T-helper 22 cell (primary cell): ENCODE data around the gene ADGRD2.
A peak's percentile ranks its signal among the peaks of the same experiment; 100 is the strongest.
"Not testable (repeated sequence)": the region's sequence is repeated elsewhere in the genome, so short reads cannot be mapped to it uniquely, and the experiment has no call there.

Source experiments
- DNase-seq: peaks from one replicate; pipeline ENCODE4 v3.0.0-alpha.2; 2020; ENCODE audit warnings: low read depth

ADGRD2 gene, protein sequence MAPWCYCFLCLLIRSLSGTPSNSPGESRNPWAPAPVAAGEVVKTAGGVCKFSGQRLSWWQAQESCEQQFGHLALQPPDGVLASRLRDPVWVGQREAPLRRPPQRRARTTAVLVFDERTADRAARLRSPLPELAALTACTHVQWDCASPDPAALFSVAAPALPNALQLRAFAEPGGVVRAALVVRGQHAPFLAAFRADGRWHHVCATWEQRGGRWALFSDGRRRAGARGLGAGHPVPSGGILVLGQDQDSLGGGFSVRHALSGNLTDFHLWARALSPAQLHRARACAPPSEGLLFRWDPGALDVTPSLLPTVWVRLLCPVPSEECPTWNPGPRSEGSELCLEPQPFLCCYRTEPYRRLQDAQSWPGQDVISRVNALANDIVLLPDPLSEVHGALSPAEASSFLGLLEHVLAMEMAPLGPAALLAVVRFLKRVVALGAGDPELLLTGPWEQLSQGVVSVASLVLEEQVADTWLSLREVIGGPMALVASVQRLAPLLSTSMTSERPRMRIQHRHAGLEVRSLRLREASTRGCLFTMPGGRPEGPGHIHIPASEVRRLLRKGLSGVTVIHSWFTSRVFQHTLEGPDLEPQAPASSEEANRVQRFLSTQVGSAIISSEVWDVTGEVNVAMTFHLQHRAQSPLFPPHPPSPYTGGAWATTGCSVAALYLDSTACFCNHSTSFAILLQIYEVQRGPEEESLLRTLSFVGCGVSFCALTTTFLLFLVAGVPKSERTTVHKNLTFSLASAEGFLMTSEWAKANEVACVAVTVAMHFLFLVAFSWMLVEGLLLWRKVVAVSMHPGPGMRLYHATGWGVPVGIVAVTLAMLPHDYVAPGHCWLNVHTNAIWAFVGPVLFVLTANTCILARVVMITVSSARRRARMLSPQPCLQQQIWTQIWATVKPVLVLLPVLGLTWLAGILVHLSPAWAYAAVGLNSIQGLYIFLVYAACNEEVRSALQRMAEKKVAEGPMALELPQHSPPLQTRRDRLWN

DNA sequence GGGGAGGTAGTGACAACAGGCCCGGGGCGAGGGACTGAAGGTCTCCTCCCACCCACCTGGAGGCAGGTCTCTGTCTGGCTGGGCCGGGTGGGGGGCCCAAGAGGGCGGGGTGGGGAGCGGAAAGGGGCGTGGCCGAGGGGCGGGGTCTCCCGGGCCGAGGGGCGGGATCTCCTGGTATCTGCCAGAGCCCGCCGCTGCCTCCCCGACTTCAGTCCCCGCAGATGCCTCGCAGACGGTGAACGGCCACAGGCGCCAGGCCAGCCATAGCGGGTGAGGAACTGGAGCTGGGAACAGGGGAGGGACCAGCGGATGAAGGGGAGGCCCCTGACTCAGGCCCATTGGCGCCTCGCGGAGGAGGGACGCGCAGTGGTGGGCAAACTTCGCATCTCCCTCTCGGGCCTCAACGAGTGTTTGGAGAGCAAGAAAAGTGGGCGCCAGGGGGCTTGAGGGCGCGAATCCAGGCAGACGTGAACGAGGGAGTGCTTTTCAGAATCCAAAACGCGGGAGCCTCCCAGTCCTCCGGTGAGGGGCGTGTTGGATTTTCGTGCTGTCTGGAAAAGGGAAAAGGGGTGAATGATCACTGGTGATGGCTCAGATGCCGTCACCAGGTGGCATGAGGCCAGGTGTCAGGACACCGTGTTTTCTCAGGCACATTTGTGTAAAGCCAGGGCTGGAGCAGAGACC lies at the start of gene ADGRD2:
TSS of gene ADGRD2 (plus strand) at position 211 of the 684 bp plus-strand sequence. CDS start 1,216 bp downstream, outside the sequence.
- DNase-seq: no peak

DNA sequence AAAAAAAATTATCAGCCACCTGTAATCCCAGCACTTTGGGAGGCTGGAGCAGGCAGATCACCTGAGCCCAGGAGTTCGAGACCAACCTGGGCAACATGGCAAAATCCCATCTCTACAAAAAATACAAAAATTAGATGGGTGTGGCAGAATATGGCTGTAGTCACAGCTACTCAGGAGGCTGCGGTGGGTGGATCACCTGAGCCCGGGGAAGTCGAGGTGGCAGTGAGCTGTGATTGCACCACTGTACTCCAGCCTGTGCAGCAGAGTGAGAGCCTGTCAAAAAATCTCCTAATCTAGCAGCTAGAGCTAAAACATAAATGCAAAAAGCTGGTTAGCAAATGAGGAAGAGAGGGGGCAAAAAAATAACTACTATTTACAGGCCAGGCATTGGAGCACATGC lies 47.0 kb upstream of the ADGRD2 start:
- no peak for DNase-seq

DNA sequence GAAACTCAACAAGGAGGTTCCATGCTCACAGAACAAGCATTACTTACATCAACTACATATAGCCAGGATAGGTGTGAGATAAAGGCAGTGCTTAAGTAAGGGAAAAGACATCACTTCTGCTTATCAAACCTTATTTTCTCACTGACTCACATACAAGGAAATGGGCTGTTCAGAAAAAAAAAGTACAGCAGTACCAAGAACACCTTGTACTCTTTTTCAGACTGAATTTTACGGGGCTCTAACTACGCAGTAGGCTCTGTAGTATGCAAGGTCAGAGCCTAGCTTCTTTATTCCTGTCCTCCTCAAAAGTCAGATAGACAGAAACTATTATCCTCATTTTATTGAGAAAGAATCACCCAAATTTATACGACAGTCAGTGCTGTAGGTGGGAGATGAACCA lies 40.8 kb upstream of the ADGRD2 start:
- DNase-seq: no peak

DNA sequence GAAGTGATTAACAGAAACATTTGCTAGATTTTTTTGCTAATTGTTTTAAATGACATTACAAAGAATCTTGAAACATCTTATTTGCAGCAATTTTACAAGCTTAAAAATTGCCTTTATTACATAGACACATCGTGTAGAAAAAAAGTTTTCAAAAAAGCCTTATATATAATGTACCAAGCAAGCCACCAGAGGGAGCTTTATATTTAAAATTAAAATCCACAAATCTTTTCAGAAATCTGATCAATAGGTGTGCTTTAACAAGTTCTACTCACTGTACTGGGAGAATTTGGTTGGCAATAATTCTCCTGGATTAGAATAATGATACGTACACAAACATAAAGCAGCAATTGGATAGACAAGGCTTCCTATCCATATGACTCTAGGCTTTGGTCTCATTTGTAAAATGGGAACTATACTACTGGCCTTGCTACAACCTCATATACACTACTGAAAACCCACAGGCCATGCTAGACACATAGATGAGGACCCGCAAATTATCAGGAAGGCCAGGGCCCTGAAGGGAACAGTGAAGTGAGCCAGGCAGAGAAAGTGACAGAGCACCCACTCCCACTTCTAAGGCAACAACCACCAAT lies 39.8 kb upstream of the ADGRD2 start:
- no peak for DNase-seq

DNA sequence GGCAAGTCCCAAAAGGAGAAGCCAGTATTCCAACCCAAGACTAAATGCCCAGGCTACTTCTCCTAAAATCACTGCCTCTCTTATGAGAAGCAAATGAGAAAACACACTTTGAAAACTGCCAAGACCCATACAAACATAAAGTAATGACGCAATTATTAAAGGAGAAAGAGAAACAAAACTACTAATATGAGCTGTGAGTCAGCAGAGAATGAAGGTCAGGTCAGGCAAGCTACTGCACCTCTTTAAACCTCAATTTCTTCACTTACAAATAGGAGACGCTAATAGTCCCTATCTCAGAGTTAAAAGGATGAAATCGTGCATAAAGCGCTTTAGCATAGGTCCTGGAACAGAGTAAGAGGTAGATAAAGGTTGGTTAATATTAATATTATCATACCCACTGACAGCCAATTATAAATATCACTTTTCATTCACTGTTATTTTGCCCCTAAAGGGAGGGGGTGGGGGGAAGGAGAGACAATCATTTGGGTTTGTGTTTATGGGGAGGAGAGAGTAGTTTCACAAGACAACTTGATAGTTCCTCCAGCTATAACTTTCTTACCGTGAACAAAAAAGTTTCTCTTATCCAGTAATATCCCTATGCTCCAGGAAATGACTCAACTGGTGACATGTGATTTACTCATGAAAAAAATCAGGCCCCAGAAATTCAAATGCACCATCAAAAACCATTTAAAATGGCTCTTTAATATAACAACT lies 38.6 kb upstream of the ADGRD2 start:
- no peak for DNase-seq

DNA sequence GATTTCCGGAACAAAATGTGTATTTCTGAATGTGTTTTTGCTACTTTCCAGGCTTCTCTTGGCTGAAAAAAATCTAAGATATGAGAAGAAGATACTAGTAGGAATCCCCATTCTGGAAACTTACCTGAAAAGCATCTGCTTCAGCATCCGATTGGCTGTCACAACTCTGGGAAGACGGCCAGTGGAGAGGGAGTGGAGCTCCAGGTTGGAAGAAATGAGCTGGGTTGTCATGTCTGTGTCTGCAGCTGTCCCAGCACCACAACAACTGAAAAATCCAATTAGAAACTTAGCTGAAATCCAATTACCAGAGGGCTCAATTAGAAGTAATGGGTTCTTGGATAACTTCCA lies 38.0 kb upstream of the ADGRD2 start:
- DNase-seq: no peak

DNA sequence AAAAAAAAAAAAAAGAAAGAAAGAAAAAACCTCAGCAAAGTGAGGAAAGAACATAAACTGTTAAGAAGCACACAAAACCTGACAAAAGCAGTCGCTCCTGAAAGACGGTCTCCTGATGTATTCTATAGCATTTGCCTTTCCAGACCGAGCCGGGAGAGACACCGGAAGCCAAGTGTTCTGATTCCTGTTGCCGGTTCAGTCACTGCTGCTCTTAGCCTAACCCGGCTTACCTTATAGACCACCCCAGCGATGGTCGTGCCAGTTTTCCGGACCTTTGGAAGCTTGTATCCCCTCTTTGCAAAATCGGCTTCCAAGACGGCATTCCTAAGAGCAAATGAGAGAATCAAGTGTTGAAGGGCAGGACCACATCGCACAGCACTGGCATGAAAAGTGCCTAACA lies 35.6 kb upstream of the ADGRD2 start:
- DNase-seq: no peak

DNA sequence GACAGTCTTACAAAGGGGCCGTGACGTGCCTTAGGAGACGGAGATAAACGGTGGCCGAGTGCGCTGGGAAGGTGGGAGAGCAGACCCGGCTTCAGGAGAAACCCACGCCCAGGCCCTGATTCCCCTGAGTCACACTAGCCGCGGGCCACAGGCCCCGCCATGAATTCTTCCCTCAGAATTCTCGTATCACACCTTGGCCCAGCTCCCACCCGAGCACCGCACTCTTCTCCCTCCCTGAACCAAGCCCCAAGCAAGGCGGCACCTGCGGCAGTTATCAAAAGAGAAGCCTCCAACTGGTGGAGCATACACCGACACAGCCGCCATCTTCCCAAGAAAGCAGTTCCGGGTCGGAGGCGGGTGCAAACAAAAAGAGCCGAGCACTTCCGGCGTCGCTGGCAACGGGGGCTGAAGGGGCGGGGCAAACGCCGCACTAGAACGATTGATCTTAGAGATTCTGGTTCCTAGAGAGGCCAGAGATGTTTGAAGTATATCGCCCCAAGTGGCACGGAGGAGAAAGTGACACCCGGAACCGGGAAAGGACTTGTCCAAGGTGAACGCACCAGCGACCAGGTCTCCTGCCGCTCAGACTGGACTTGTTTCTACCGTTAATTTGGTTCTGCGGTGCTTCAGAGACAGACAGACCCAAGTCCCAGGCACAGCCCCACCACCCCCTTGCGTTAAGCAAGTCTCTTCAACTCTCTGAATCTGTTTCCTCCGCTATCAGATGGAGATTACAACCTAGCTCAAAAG lies 35.0 kb upstream of the ADGRD2 start, which contains the start of gene PSMB7:
TSS of gene PSMB7 (minus strand) at position 341 of the 750 bp plus-strand sequence. CDS start at position 324, 17 bp downstream.
- DNase-seq: peak; percentile 94

DNA sequence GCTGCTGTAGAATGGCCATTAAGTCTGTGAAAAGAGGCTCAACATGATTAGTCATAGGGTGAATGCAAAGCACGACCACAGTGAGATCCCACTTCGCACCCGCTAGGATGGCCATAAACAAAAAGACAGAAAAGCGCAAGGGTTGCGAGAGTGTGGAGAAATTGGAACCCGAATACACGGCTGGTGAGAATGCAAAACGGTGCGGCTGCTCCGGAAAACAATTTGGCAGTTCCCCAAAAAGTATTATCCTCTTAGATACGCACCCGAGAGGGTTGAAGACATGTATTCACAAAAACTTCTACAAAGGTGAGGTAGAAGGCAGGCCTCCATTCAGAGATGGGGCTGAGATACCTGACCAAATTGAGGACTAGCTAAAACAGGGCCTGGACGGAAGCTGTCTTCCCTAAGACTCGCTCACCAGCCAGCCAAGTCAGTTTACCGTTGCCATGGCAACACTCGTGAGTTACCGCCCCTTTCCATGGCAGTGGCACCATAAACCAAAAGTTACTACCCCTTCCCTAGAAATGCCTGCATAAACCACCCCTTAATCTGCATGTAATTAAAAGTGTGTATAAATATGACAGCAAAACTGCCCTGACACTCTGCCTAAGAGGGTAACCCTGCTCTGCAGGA lies 34.3 kb upstream of the ADGRD2 start:
- no peak for DNase-seq

DNA sequence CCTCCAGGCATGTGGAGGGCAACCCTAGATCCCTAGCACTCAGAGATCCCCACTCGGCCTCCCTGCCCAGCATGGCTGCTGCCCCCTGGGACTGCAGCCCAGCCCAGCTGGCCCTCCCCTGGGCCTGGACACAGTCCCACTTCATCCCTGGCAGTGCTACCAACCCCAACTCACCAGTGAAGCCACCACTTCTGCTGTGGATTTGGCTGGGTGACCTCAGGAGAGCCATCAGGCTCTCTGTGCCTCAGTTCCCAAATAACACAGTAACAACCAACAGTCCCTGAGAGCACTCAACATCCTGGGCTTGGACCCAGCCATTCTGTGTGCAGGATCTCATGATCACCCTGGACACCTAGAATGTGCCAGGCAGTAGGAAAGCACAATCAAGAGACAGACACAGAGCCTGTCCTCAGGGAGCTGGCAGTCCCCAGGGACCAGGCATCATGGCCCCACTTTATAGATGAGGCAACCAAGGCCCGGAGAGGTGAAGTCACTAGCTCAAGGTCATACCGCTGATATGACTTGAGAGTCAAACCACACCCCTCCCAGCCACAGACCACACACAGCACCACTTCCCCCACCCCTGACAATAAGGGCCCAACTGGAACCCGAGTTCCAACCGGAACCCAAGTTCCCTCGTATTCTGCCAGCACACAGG lies 30.3 kb upstream of the ADGRD2 start:
- no peak for DNase-seq

DNA sequence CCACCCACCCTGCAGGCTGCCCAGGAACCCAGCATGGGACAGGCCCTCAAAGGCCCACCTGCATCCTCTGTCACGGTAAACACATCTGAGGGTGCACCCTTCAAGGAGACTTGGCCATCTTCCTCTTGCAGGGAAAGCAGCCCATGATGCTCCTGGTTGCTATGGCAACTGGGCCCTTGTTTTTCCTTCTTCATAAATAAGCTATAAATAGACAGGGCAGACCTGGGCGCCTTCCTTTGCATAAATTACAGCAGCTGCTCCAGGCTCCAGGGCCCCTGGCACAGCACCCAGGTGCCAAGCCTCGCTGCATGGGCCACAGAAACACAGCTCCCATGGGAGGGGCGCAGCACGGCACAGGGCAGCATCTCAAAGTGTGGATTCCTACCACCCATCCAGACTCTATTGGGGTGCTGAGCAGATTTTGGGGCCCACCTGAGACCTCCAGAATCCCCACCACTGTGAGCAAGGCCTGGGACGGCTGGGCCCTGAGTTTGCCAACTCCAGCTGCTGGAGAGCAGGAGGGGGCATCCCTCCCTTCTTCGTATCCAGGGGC lies 29.2 kb upstream of the ADGRD2 start:
- DNase-seq: no peak

DNA sequence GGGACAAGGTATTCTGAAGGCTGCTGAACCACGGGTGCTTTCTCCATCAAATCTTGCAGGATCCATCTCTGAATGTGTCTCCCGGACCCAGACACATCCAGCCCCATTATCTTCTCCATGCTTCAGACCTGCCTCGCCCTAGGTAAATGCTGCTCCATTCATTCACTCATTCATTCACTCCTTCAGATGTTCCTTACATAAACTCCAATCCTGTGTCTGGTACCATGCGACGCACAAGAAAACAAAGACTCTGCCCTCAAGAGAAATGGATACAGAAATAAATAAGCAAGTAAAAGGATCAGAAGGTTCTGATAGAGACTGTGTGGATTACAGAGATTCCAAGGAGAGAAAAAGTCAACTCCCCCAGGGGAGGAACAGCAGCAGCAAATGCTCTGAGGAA lies 27.1 kb upstream of the ADGRD2 start:
- DNase-seq: no peak

DNA sequence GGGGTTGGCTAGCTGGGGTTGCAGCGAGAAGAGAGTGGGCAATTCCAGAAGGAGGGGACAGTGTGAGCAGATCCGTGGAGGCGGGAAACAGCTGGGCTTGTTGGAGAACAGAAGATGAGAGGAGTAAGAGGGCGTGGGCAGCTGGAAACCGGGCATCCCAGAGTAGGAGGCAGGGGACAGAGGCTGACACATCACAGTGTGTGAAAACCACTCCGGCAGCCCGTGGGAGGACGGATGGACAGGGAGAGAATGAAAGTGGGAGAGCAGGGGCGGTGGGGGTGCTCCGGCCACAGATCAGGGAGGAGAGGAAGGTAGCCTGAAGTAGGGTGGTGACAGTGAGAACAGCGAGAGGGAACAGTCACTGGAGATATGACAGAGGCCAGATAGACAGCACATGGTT lies 26.7 kb upstream of the ADGRD2 start:
- no peak for DNase-seq

DNA sequence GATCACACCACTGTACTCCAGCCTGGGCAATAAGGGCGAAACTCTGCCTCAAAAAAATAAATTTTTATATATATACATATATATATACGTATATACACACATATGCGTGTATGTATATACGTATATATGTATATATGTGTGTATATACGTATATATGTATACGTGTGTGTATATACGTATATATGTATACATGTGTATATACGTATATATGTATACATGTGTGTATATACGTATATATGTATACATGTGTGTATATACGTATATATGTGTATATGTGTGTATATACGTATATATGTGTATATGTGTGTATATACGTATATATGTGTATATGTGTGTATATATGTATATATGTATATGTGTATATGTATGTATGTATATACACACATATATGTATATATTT lies 24.5 kb upstream of the ADGRD2 start:
- DNase-seq: not testable (repeated sequence)

DNA sequence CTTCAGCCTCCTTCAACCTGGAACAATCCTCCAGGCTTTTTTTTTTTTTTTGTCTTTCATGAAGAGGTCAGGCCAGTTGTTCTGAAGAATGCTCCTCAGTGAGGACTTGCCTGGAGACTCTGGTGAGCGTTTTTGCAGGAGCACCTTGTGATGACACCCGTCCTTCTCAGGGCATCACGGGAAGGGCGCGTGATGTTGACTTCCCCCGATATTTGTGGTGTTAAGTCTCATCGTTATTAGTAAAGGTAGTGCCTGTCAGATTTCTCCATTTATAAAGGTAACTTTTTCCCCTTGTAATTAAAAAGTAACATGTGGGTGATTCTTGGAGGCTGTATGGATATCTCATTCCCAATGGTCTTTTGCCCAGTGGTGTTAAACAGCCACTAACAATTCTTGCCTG lies 23.9 kb upstream of the ADGRD2 start:
- no peak for DNase-seq

DNA sequence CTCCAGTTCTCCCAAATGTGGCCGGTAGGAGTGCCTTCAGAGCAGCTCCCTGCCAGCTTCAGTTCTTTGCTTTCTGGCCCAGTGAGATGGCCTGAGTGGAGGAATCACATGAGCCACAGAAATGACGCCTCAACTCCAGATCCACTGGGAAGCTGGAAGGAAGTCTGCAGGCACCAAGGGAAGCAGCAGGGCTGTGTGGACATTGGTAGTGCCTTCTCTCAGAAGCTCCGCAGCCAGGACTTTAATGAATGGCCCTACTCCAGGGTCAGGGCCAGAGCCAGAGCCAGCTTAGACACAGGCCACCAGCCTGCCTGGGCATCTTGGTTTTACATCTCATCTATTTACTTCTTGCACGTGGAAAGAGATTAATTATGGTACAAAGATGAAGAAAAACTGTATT lies 23.0 kb upstream of the ADGRD2 start:
- DNase-seq: no peak

DNA sequence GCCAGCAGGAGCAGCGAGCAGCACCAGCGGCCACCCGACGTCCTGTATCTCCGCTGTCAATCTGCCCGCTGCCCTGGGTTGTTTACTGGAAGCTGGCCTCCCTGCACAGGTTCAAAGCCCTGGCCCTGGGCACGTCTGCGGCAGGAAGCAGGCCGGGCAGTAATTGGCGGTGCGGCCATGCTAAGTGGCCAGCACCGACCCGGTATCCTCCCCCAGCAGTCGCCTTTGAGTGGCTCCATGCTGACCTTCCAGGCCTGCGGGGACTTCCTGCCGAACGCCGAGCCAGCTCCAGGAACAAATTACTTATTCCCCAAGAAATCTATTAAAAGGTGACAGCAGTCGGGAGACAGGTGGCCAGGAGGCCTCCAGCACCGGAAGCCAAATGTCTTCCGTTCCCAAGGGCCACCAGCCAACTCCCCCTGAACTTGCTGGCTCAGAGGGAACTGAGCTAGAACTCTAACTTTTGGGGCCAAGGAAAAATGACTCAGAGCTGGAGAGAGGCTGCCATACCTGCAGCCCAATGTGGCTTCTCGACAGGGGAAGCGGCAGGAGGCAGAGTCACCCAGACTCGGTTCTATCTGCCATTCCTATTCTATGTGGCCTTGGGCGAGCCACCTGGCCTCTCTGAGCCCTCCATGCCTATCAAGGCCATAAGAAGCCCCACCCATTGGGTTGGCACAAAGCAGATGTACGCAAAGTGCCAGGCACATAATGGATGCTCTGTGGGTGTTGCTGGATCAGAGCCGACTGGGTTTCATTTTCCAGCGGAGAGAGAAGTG lies 21.3 kb upstream of the ADGRD2 start:
- no peak for DNase-seq

DNA sequence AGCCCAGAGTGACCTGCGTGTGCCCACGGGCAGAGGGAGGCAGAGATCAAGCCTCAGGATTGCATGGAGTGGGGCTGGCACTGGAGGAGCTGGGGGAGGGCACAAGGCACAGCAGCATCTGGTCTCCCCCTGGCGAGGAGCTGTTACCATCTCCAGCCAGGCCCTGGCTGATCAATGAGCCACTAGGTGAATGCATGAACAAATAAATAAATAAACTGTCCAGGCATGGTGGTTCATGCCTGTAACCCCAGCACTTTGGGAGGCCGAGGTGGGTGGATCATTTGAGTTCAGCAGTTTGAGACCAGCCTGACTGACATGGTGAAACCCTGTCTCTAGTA lies 20.8 kb upstream of the ADGRD2 start:
- no peak for DNase-seq

DNA sequence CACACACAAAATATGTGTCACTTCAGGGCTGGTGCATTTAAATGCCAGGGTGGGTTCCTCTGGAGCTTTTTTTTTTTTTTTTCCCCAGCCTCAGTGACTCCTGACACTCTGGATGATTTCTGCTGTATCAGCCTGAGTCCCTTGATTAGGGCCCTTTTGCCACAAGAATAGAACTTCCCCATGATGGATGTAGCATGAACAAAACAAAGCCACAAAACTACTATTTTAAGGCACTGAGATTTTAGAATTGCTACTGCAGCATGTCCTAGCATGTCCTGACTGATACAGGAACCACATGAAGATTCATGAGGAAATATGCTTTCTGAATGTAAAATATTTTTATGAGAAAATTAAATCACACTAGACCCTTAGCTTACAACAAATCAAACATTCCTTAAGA lies 13.9 kb upstream of the ADGRD2 start:
- DNase-seq: no peak
